ENCODE results near the gene SCAMP5.
A peak's percentile ranks its signal among the peaks of the same experiment; 100 is the strongest.

- TF ChIP-seq POLR2AphosphoS5 (IDR thresholded peaks at IDR 0.05; ENCODE audit: borderline replicate concordance, low read depth, low read length) = peak; percentile 48; the same call in 1 of the 2 replicates
- no peak for TF ChIP-seq EZH2 (IDR thresholded peaks at IDR 0.05)
- no peak for TF ChIP-seq FOXP2 (optimal IDR thresholded peaks at IDR 0.05; ENCODE audit: control extremely low read depth, extremely low read length, insufficient read depth)
Observed at GRCh38 chr15:74964794-74965193, 30.6 kb upstream of the SCAMP5 start.
